ENCODE results near the gene SFRP2.

- TF ChIP-seq CTCF (IDR thresholded peaks at IDR 0.05; ENCODE audit: insufficient read depth, low read length, poor library complexity, severe bottlenecking), result no peak
- no peak for TF ChIP-seq EZH2phosphoT487 (conservative IDR thresholded peaks at IDR 0.05; ENCODE audit: low read length)
These were observed 55.0 kb downstream of the SFRP2 start for GRCh38 chr4:153733751-153734448.
